Body of pancreas (tissue), 4 donors: Measurements from ENCODE around the gene HACD2.

Source experiments
- CTCF ChIP-seq, 7 experiments: fragments of 450-650 bp in 4 of 7; fragments of 200-600 bp in 3 of 7; sonication (generic) in 3 of 7; IDR thresholded peaks; one replicate each; pipeline ENCODE4 v1.5.1; 2016 to 2019; ENCODE audit warnings: antibody characterized with exemption in 7 of 7
- POLR2A ChIP-seq, 3 donors: fragments of 450-650 bp; IDR thresholded peaks; one replicate each; pipeline ENCODE4 v1.6.1; 2016; ENCODE audit warnings: antibody characterized with exemption in 3 of 3, mild to moderate bottlenecking in 2 of 3

GRCh38 chr3:123459862-123460261 lies 125.0 kb downstream of the HACD2 start:
- TF ChIP-seq POLR2A (IDR thresholded peaks at IDR 0.05) (no peak), CTCF (IDR thresholded peaks at IDR 0.05) (no peak)
